Omental fat pad (tissue), 4 donors: Measurements from ENCODE around the gene HCK. TPM values are rescaled to one million over a fixed set of nuclear protein-coding genes. Genes with fewer than 3 reads are reported as not detected.

Source experiments
- ATAC-seq: fragments of 150-250 bp; one replicate; pipeline ENCODE4 v1.9.1; 2016; ENCODE audit warnings: mild to moderate bottlenecking, moderate library complexity; ENCODE audit not compliant: low FRiP score
- DNase-seq: peaks from one replicate; pipeline ENCODE4 v3.0.0-alpha.2; 2019; ENCODE audit warnings: low spot score
- CTCF ChIP-seq, 3 donors: fragments of 450-650 bp; IDR thresholded peaks; one replicate each; pipeline ENCODE4 v1.5.1; 2016 to 2017; ENCODE audit warnings: antibody characterized with exemption in 3 of 3, mild to moderate bottlenecking in 3 of 3, moderate library complexity in 2 of 3
- total RNA-seq, 4 donors: library from RNA; depleted of rRNA; stranded (reverse); fragments of >200 nt; gene quantifications; one replicate each; pipeline ENCODE4 v1.1.0, GENCODE V29; 2016

Gene HCK
- total RNA-seq, 4 donors from 2014 or later = 22.4 to 68.6 (median 39.2) TPM

GRCh38 chr20:32018269-32019155, 33.5 kb upstream of the HCK start:
- peak; percentile 69 for ATAC-seq
- peak; percentile 71 for DNase-seq
- no peak for TF ChIP-seq CTCF (IDR thresholded peaks at IDR 0.05)

- DNase-seq = no peak
- TF ChIP-seq CTCF (IDR thresholded peaks at IDR 0.05) = no peak
- ATAC-seq = no peak
Measured at GRCh38 chr20:32019156-32019510, 32.9 kb upstream of the HCK start.

- DNase-seq = no peak
- ATAC-seq = no peak
- TF ChIP-seq CTCF (IDR thresholded peaks at IDR 0.05) = no peak
Measured at GRCh38 chr20:32019563-32020463, 32.2 kb upstream of the HCK start.

GRCh38 chr20:32021091-32021490, 31.0 kb upstream of the HCK start:
- TF ChIP-seq CTCF (IDR thresholded peaks at IDR 0.05) = no peak
- DNase-seq (no peak), ATAC-seq (no peak)

GRCh38 chr20:32024683-32025295, 27.3 kb upstream of the HCK start:
- DNase-seq (no peak), ATAC-seq (no peak)
- no peak for TF ChIP-seq CTCF (IDR thresholded peaks at IDR 0.05)

- DNase-seq (no peak), ATAC-seq (no peak)
- TF ChIP-seq CTCF (IDR thresholded peaks at IDR 0.05) = no peak
Measured at GRCh38 chr20:32027643-32028042, 24.4 kb upstream of the HCK start.
